Ishikawa (cell line): ENCODE data around the gene ARMH3.

Experiments
- CEBPB ChIP-seq: IDR thresholded peaks from 2 replicates; pipeline ENCODE4 v1.6.1; 2012
- CREB1 ChIP-seq: IDR thresholded peaks from 2 replicates; pipeline ENCODE4 v1.6.1; 2012; ENCODE audit warnings: low read depth
- EGR1 ChIP-seq: IDR thresholded peaks from 2 replicates; pipeline ENCODE4 v1.6.1; 2012
- EP300 ChIP-seq: IDR thresholded peaks from 2 replicates; pipeline ENCODE4 v1.6.1; 2012; ENCODE audit warnings: borderline replicate concordance
- FOXM1 ChIP-seq: IDR thresholded peaks from 2 replicates; pipeline ENCODE4 v1.6.1; 2012; ENCODE audit warnings: low read depth, borderline replicate concordance
- MAX ChIP-seq: IDR thresholded peaks from 2 replicates; pipeline ENCODE4 v1.6.1; 2012
- NFIC ChIP-seq: IDR thresholded peaks from 2 replicates; pipeline ENCODE4 v1.6.1; 2012
- RAD21 ChIP-seq: IDR thresholded peaks from 2 replicates; pipeline ENCODE4 v1.6.1; 2012; ENCODE audit warnings: low read depth
- TAF1 ChIP-seq: IDR thresholded peaks from 2 replicates; pipeline ENCODE4 v1.6.1; 2012; ENCODE audit warnings: low read depth, mild to moderate bottlenecking
- TCF12 ChIP-seq: IDR thresholded peaks from 2 replicates; pipeline ENCODE4 v1.6.1; 2012; ENCODE audit warnings: low read depth
- TEAD4 ChIP-seq: IDR thresholded peaks from 2 replicates; pipeline ENCODE4 v1.6.1; 2012
- YY1 ChIP-seq: IDR thresholded peaks from 2 replicates; pipeline ENCODE4 v1.6.1; 2012; ENCODE audit warnings: low read depth
- ZBTB7A ChIP-seq: IDR thresholded peaks from 2 replicates; pipeline ENCODE4 v1.6.1; 2012; ENCODE audit warnings: low read depth
- TF ChIP-seq, protein P1 (sequence below): IDR thresholded peaks from 2 replicates; pipeline ENCODE4 v1.6.1; 2012; ENCODE audit warnings: low read depth, mild to moderate bottlenecking
- TF ChIP-seq, protein P2 (sequence below): IDR thresholded peaks from 2 replicates; pipeline ENCODE4 v1.6.1; 2012

The ARMH3 gene

GRCh38 chr10:101828766-101829551 is 227.0 kb downstream of the ARMH3 start:
- no peak for TF ChIP-seq NFIC
- no peak for TF ChIP-seq ZBTB7A
- TF ChIP-seq, protein P1, sequence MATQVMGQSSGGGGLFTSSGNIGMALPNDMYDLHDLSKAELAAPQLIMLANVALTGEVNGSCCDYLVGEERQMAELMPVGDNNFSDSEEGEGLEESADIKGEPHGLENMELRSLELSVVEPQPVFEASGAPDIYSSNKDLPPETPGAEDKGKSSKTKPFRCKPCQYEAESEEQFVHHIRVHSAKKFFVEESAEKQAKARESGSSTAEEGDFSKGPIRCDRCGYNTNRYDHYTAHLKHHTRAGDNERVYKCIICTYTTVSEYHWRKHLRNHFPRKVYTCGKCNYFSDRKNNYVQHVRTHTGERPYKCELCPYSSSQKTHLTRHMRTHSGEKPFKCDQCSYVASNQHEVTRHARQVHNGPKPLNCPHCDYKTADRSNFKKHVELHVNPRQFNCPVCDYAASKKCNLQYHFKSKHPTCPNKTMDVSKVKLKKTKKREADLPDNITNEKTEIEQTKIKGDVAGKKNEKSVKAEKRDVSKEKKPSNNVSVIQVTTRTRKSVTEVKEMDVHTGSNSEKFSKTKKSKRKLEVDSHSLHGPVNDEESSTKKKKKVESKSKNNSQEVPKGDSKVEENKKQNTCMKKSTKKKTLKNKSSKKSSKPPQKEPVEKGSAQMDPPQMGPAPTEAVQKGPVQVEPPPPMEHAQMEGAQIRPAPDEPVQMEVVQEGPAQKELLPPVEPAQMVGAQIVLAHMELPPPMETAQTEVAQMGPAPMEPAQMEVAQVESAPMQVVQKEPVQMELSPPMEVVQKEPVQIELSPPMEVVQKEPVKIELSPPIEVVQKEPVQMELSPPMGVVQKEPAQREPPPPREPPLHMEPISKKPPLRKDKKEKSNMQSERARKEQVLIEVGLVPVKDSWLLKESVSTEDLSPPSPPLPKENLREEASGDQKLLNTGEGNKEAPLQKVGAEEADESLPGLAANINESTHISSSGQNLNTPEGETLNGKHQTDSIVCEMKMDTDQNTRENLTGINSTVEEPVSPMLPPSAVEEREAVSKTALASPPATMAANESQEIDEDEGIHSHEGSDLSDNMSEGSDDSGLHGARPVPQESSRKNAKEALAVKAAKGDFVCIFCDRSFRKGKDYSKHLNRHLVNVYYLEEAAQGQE = no peak
- TF ChIP-seq EP300 = no peak; the same call in 1 of the 2 replicates
- TF ChIP-seq, protein P2, sequence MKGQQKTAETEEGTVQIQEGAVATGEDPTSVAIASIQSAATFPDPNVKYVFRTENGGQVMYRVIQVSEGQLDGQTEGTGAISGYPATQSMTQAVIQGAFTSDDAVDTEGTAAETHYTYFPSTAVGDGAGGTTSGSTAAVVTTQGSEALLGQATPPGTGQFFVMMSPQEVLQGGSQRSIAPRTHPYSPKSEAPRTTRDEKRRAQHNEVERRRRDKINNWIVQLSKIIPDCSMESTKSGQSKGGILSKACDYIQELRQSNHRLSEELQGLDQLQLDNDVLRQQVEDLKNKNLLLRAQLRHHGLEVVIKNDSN = no peak
- no peak for TF ChIP-seq CREB1
- TF ChIP-seq YY1 = no peak
- no peak for TF ChIP-seq FOXM1
- TF ChIP-seq EGR1 = no peak
- TF ChIP-seq TAF1 = no peak
- no peak for TF ChIP-seq TCF12
- TF ChIP-seq CEBPB = no peak
- TF ChIP-seq MAX = no peak
- no peak for TF ChIP-seq RAD21
- TF ChIP-seq TEAD4 = no peak

DNA sequence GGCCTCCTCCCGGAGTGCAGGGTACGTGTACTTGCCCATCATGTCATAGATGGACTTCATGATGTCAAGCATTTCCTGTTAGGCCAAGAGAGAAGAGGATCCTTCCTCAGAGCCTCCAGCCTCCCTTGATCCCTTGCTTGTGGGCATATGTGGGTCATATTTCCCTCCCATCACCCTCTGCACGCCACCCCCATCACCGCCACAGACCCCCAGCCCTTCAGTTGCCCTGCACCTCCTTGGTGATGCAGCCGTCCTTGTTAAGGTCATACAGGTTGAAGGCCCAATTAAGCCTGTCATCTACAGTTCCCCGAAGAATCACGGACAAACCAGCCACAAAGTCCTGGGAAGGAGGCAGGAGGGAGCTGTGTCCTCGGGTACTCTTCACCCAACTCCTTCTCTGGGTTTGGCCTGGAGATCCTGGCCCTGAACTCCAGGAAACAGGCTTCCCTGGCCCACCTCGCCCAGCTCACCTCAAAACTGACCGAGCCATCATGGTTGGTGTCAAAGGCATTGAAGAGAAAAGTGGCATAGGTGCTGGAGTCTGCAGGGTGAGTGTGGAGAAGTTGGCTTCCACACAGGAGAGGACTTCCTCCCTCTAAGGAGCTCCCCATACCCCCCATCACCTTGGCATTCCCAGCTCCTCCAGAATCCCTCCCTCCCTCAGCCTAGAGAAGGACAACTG is 227.9 kb downstream of the ARMH3 start:
- TF ChIP-seq ZBTB7A (no peak), FOXM1 (no peak), EP300 (no peak), MAX (no peak), CEBPB (no peak), EGR1 (no peak), CREB1 (no peak), TEAD4 (no peak), NFIC (no peak), TAF1 (no peak), TCF12 (no peak), YY1 (no peak), RAD21 (no peak)
- TF ChIP-seq, protein P1 = no peak
- TF ChIP-seq, protein P2 = no peak

- TF ChIP-seq NFIC (no peak), TEAD4 (no peak), TAF1 (no peak), CEBPB (no peak), YY1 (no peak), MAX (no peak), ZBTB7A (no peak), CREB1 (no peak), EGR1 (no peak), TCF12 (no peak), FOXM1 (no peak), EP300 (no peak), RAD21 (no peak)
- TF ChIP-seq, protein P1 = no peak
- TF ChIP-seq, protein P2 = no peak
These were observed 229.0 kb downstream of the ARMH3 start for GRCh38 chr10:101826852-101827434.
